HuH-7.5 (cell line): Measurements from ENCODE around the gene TSPAN15.

ENCODE experiments used
- DNase-seq: peaks from one replicate; pipeline ENCODE4 v3.0.0; 2011; ENCODE audit warnings: low spot score

The TSPAN15 gene

DNA sequence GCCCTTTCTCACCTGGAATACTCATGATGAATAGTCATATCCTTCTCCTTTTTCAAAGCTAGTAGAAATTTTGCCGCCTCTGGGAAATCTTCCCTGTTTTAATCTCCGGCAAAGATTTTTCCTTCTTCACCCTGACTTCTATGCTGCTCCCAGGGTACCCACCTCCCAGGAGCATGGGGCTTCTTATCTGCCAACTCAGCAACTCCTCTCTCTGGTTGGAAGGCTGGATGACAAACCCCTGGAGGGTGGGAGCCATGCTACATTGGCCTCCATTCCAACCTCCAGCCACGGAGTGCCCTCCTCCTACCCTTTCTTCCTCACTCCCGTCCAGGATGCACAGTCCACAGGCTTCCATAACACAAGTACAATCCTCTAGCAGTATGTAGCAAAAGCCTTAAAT is 102.1 kb downstream of the TSPAN15 start:
- no peak for DNase-seq

DNA sequence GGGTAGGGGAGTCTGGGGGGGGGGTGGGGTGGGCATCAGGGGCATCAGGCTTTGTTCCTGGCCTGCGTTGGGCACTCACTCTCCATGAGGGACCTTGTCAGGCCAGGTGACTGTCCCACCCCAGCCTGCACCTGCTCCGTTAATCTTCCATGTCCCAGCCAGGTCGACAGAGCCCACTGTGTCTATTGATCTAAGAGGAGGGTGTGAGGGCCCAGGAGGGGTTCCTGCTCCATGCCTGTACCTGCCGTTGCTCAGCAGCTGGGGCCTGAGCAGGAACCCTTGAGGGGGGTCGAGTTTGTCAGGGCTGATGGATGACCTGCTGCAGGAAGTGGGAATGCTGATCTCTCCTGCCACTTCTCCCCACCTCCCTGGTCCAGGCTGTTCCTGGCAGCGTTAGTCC is 103.3 kb downstream of the TSPAN15 start:
- no peak for DNase-seq
